Hematopoietic multipotent progenitor cell treated with erythropoietin and hydrocortisone succinate and interleukin-3 and kit ligand, for 4 days (in vitro differentiated cells): ENCODE measurements around the gene GPC2.
"Not testable (repeated sequence)": the region's sequence is repeated elsewhere in the genome, so short reads cannot be mapped to it uniquely, and the experiment has no call there.

Experiments
- DNase-seq: peaks from one replicate; pipeline ENCODE4 v3.0.0-alpha.2; 2015

Gene GPC2

GRCh38 chr7:100147278-100147677 is 29.9 kb downstream of the GPC2 start:
- no peak for DNase-seq

GRCh38 chr7:100146350-100146749 is 30.8 kb downstream of the GPC2 start:
- DNase-seq = peak; percentile 68

- DNase-seq = no peak
Measured at GRCh38 chr7:100142461-100142860, 34.7 kb downstream of the GPC2 start.

GRCh38 chr7:100141555-100141949 is 35.6 kb downstream of the GPC2 start:
- DNase-seq = peak; percentile 60

GRCh38 chr7:100137851-100138760 is 39.1 kb downstream of the GPC2 start:
- DNase-seq = no peak

GRCh38 chr7:100132697-100133151 is 44.5 kb downstream of the GPC2 start:
- peak; percentile 84 for DNase-seq

- no peak for DNase-seq
Measured at GRCh38 chr7:100132126-100132525, 45.1 kb downstream of the GPC2 start.

GRCh38 chr7:100130608-100131453 is 46.4 kb downstream of the GPC2 start:
- peak; percentile 85 for DNase-seq

- DNase-seq = not testable (repeated sequence)
Measured at GRCh38 chr7:100130220-100130607, 47.0 kb downstream of the GPC2 start.

- DNase-seq = no peak
Measured at GRCh38 chr7:100128637-100128963, 48.6 kb downstream of the GPC2 start.

GRCh38 chr7:100127866-100128636 is 49.1 kb downstream of the GPC2 start:
- peak; percentile 69 for DNase-seq

- peak; percentile 96 for DNase-seq
Measured at GRCh38 chr7:100126931-100127865, 50.0 kb downstream of the GPC2 start, which contains the start of gene MBLAC1. Gene MBLAC1, plus strand, starts transcription at chr7:100126967. Its CDS starts 429 bp downstream, at chr7:100127396.

- DNase-seq = no peak
Measured at GRCh38 chr7:100126239-100126930, 50.8 kb downstream of the GPC2 start.

- peak; percentile 51 for DNase-seq
Measured at GRCh38 chr7:100124301-100125230, 52.6 kb downstream of the GPC2 start.

GRCh38 chr7:100122568-100122967 is 54.6 kb downstream of the GPC2 start:
- peak; percentile 90 for DNase-seq

GRCh38 chr7:100122067-100122466 is 55.1 kb downstream of the GPC2 start:
- DNase-seq = no peak

GRCh38 chr7:100120733-100121036 is 56.5 kb downstream of the GPC2 start:
- DNase-seq = no peak

GRCh38 chr7:100119970-100120732 is 57.0 kb downstream of the GPC2 start:
- DNase-seq = peak; percentile 78
